ENCODE results near the gene ZC3H10.

Gene ZC3H10

DNA sequence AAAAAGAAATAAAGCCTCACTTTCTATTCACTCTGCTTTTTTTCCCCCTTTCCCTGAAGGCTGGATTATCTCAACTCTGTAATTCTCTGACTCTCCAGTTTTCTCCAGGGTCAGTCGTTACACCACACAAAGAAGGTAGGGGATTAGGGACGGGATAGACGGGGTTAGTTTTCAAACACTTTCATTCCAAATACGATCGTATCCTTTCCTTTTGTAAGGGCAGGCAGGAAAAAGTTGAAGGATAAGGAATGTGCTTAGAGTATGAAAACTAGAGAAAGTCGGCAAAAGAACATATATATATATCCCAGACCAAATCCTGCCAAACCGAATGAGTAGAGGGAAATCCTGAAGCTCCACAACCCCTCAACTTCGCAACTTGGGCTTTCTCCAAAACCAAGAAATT lies 9.4 kb downstream of the ZC3H10 start:
- TF ChIP-seq, protein P1, sequence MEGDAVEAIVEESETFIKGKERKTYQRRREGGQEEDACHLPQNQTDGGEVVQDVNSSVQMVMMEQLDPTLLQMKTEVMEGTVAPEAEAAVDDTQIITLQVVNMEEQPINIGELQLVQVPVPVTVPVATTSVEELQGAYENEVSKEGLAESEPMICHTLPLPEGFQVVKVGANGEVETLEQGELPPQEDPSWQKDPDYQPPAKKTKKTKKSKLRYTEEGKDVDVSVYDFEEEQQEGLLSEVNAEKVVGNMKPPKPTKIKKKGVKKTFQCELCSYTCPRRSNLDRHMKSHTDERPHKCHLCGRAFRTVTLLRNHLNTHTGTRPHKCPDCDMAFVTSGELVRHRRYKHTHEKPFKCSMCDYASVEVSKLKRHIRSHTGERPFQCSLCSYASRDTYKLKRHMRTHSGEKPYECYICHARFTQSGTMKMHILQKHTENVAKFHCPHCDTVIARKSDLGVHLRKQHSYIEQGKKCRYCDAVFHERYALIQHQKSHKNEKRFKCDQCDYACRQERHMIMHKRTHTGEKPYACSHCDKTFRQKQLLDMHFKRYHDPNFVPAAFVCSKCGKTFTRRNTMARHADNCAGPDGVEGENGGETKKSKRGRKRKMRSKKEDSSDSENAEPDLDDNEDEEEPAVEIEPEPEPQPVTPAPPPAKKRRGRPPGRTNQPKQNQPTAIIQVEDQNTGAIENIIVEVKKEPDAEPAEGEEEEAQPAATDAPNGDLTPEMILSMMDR (IDR thresholded peaks at IDR 0.05; ENCODE audit: extremely low read depth, insufficient read depth, missing control alignments): no peak
- in situ Hi-C loops (cut with MboI; ENCODE audit: low pct_unique_long_range_greater_than_20kb, low sequenced_read_pairs, unreplicated experiment): no loop called here
- DNase-seq (ENCODE audit: low spot score): no peak

DNA sequence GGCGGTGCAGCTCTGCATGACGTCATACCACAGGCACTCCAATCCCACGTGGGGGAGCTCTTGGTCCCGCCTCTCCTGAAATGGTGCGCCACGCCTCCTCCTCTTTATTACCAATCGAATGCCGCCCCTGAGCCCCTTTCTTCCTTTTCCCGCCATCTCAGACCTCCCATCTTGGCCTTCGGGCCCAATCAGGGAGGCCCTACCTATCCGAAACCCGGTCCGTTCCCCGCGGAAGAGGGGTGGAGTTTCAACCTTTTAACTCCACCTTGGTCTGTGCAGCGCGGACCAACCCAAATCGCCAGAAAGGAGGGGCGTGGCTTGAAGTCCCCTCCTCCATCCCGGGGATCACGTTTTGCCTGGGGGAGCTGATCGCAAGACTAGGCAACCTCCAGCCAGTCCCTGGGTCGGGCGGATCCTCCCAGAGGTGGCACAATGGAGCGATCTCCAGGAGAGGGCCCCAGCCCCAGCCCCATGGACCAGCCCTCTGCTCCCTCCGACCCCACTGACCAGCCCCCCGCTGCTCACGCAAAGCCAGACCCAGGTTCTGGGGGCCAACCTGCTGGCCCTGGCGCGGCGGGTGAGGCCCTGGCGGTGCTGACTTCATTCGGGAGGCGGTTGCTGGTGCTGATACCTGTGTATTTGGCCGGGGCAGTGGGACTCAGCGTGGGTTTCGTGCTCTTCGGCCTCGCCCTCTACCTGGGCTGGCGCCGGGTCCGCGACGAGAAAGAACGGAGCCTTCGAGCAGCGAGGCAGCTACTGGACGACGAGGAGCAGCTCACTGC lies 10.0 kb downstream of the ZC3H10 start, which contains the start of gene ESYT1:
Gene ESYT1 (plus strand): TSS at position 380 of the 782 bp plus-strand sequence. CDS start 53 bp downstream, at position 433.
- TF ChIP-seq, protein P1 (IDR thresholded peaks at IDR 0.05; ENCODE audit: extremely low read depth, insufficient read depth, missing control alignments): no peak
- peak; percentile 98 for DNase-seq (ENCODE audit: low spot score)
- in situ Hi-C loops (cut with MboI; ENCODE audit: low pct_unique_long_range_greater_than_20kb, low sequenced_read_pairs, unreplicated experiment): no loop called here

DNA sequence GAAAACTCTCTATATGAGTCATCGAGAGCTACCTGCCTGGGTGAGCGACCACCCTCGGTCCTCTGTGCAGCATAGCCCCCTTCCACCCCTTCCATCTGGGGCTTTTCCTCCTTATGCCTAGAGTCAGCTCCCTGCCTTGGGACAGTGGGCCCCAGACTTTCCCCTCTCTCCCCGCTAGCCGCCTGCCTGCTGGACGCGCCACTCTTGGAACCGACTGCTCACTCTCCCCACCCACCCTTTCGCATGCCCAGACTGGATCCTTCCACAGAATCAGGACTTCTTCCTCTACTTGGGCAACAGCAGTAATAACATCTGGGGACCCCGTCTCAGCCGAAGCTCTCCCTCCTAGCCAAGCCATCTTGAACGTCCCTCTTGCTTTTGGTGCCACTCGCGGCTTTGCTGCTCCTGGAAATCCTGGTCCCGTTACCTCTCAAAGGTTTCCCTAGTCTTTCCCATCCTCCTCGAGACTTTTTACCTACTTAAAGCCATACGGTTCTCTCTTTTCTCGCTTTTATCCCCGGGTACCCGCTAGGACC lies 10.7 kb downstream of the ZC3H10 start:
- in situ Hi-C loops (cut with MboI; ENCODE audit: low pct_unique_long_range_greater_than_20kb, low sequenced_read_pairs, unreplicated experiment): no loop called here

DNA sequence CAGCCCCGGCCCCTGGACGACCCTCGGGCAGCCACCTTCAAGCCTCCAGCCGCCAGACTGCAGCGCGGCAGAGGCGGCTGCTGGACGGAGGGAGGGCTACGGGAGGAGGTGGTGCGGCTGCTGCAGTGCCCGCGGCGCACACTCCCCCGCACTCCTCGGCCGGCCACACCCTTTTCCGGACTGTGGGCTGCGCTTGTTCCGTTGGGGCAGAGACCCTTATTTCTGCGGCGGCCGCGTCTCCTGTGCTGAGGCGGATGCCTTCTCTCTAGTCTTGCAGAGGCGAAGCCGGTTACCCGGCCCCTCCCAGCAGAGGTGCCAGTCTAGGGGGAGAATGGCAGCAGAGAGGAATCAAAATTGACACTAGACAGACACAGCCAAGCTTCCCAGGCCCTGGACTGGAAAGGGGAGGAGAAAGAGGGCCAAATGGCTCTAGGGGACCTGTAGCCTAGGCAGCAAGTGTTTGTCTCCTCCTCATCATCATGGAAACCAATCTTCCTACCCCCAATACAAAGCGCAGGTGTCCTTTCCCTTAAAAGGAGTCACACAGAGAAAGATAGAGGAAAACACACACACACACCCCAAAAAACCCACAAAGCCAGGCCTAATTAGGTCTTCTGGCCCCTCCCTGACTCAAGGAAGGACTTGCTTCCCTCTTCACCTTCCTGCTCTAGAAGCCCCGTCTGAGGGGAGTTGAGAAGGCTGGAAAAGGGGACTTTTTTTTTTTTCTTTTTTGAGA lies 11.3 kb downstream of the ZC3H10 start:
- DNase-seq (ENCODE audit: low spot score): peak; percentile 69
- in situ Hi-C loops (cut with MboI; ENCODE audit: low pct_unique_long_range_greater_than_20kb, low sequenced_read_pairs, unreplicated experiment): no loop called here

More for the DNA sequence above, 10.7 kb downstream of the ZC3H10 start:
- peak; percentile 51 for DNase-seq (ENCODE audit: low spot score)
- TF ChIP-seq, protein P1 (IDR thresholded peaks at IDR 0.05; ENCODE audit: extremely low read depth, insufficient read depth, missing control alignments): no peak

DNA sequence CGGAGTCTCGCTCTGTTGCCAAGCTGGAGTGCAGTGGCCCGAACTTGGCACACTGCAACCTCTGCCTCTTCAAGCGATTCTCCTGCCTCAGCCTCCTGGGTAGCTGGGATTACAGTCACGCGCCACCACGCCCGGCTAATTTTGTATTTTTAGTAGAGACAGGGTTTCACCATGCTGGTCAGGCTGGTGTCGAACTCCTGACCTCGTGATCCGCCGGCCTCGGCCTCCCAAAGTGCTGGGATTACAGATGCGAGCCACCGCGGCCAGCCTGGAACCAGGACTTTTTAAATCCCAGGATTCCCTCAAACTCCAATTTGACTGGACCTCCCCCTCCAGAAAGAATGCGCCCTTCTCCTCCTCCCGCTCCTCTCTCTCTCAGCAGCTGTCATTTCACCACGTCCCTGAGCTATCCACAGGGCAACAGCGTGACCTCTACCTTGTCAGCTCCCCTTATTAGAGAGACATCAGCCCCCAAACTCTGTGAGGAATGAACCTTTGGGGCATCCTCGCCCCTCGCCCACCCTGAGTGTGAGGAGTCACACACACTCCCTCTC lies 12.0 kb downstream of the ZC3H10 start:
- TF ChIP-seq, protein P1 (IDR thresholded peaks at IDR 0.05; ENCODE audit: extremely low read depth, insufficient read depth, missing control alignments): no peak
- DNase-seq (ENCODE audit: low spot score): no peak
- in situ Hi-C loops (cut with MboI; ENCODE audit: low pct_unique_long_range_greater_than_20kb, low sequenced_read_pairs, unreplicated experiment): no loop called here

More for the DNA sequence above, 11.3 kb downstream of the ZC3H10 start:
- TF ChIP-seq, protein P1 (IDR thresholded peaks at IDR 0.05; ENCODE audit: extremely low read depth, insufficient read depth, missing control alignments): no peak

DNA sequence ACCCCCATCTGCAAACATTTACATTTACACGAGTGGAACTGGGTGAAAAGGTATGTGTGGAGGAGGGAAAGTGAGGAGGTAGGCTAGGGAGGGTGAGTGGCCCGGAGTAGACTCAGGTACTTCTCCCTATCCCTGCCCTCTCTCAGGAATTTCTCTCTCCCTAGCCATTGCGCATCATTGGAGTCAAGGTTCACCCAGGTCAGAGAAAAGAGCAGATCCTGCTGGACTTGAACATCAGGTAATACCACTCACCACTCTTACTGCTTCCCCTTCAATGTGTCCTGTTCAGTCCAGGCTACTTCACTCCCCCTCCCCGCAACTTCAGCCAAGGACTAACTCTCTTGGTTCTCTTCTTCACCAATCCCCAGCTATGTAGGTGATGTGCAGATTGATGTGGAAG lies 12.8 kb downstream of the ZC3H10 start:
- no peak for DNase-seq (ENCODE audit: low spot score)
- TF ChIP-seq, protein P1 (IDR thresholded peaks at IDR 0.05; ENCODE audit: extremely low read depth, insufficient read depth, missing control alignments): no peak
- in situ Hi-C loops (cut with MboI; ENCODE audit: low pct_unique_long_range_greater_than_20kb, low sequenced_read_pairs, unreplicated experiment): no loop called here

All from GM13977 (cell line).